ENCODE data around the gene PAPSS2. TPM values are rescaled to one million over a fixed set of nuclear protein-coding genes. Genes with fewer than 3 reads are reported as not detected.
"Not testable (repeated sequence)": the region's sequence is repeated elsewhere in the genome, so short reads cannot be mapped to it uniquely, and the experiment has no call there.

The PAPSS2 gene
- total and polyA plus RNA-seq, 9 donors: 18.0 to 102 (median 42.5) TPM

- Histone ChIP-seq H3K27me3 (no peaks in the 10 kb centered on the region), H3K36me3 (no peaks in the 10 kb centered on the region), H3K27ac (no peak overlapping the region), H3K4me1 (ENCODE audit: insufficient read depth) (no peaks in the 10 kb centered on the region), H3K9me3 (no peaks in the 10 kb centered on the region), H3K4me3 (no peak overlapping the region)
- no peak for TF ChIP-seq CTCF (IDR thresholded peaks at IDR 0.05)
- no peak for TF ChIP-seq POLR2A (IDR thresholded peaks at IDR 0.05)
- no peak for TF ChIP-seq EP300 (IDR thresholded peaks at IDR 0.05)
- no peak for DNase-seq
- 60 to 74% (median 74%) methylated on average over 3 of the region's 3 CpGs for WGBS, 3 donors
- intact Hi-C loops (cut with DNase I): no loop called here
These were observed 20.2 kb upstream of the PAPSS2 start for GRCh38 chr10:87639493-87639892.

GRCh38 chr10:87640043-87640442 is 19.6 kb upstream of the PAPSS2 start:
- H3K27ac ChIP-seq: no peak overlapping the region
- H3K4me3 ChIP-seq: no peak overlapping the region
- intact Hi-C loops (cut with DNase I): no loop called here
- no peaks in the 10 kb centered on the region for H3K9me3 ChIP-seq
- TF ChIP-seq CTCF (IDR thresholded peaks at IDR 0.05) (no peak), EP300 (IDR thresholded peaks at IDR 0.05) (no peak), POLR2A (IDR thresholded peaks at IDR 0.05) (no peak)
- H3K27me3 ChIP-seq: no peaks in the 10 kb centered on the region
- no peaks in the 10 kb centered on the region for H3K4me1 ChIP-seq (ENCODE audit: insufficient read depth)
- no peaks in the 10 kb centered on the region for H3K36me3 ChIP-seq
- DNase-seq: no peak

- Histone ChIP-seq H3K4me3 (no peak overlapping the region), H3K27me3 (no peaks in the 10 kb centered on the region), H3K36me3 (no peaks in the 10 kb centered on the region), H3K9me3 (no peaks in the 10 kb centered on the region), H3K4me1 (ENCODE audit: insufficient read depth) (no peaks in the 10 kb centered on the region), H3K27ac (no peak overlapping the region)
- intact Hi-C loops (cut with DNase I): no loop called here
- DNase-seq: no peak
- 84 to 87% (median 86%) methylated on average over 11 of the region's 11 CpGs for whole genome bisulfite sequencing, 3 donors
- TF ChIP-seq CTCF (IDR thresholded peaks at IDR 0.05): no peak
- TF ChIP-seq POLR2A (IDR thresholded peaks at IDR 0.05): no peak
- TF ChIP-seq EP300 (IDR thresholded peaks at IDR 0.05): no peak
These were observed 17.2 kb upstream of the PAPSS2 start for GRCh38 chr10:87642486-87642885.

- TF ChIP-seq EP300 (IDR thresholded peaks at IDR 0.05): no peak
- TF ChIP-seq POLR2A (IDR thresholded peaks at IDR 0.05): no peak
- TF ChIP-seq CTCF (IDR thresholded peaks at IDR 0.05): no peak
- no peaks in the 10 kb centered on the region for H3K27me3 ChIP-seq
- H3K36me3 ChIP-seq: no peaks in the 10 kb centered on the region
- H3K27ac ChIP-seq: no peak overlapping the region
- DNase-seq: no peak
- intact Hi-C loops (cut with DNase I): no loop called here
- no peaks in the 10 kb centered on the region for H3K4me1 ChIP-seq (ENCODE audit: insufficient read depth)
- no peaks in the 10 kb centered on the region for H3K9me3 ChIP-seq
- H3K4me3 ChIP-seq: no peak overlapping the region
These were observed 16.7 kb upstream of the PAPSS2 start for GRCh38 chr10:87642988-87643387.

GRCh38 chr10:87643920-87644319 is 15.8 kb upstream of the PAPSS2 start:
- no peak for DNase-seq
- Histone ChIP-seq H3K4me1 (ENCODE audit: insufficient read depth) (no peaks in the 10 kb centered on the region), H3K4me3 (no peak overlapping the region), H3K27me3 (no peaks in the 10 kb centered on the region), H3K27ac (no peak overlapping the region), H3K36me3 (no peaks in the 10 kb centered on the region), H3K9me3 (no peaks in the 10 kb centered on the region)
- TF ChIP-seq POLR2A (IDR thresholded peaks at IDR 0.05) (no peak), CTCF (IDR thresholded peaks at IDR 0.05) (no peak), EP300 (IDR thresholded peaks at IDR 0.05) (no peak)
- 86 to 88% (median 86%) methylated on average over 3 of the region's 3 CpGs for WGBS, 3 donors
- intact Hi-C loops (cut with DNase I): no loop called here

- H3K9me3 ChIP-seq; intact Hi-C loops (cut with DNase I); DNase-seq; H3K27me3 ChIP-seq; H3K27ac ChIP-seq; H3K4me1 ChIP-seq (ENCODE audit: insufficient read depth); H3K4me3 ChIP-seq; H3K36me3 ChIP-seq: not testable (repeated sequence)
- 85 to 87% (median 86%) methylated on average over 3 of the region's 3 CpGs for WGBS, 3 donors
These were observed 15.2 kb upstream of the PAPSS2 start for GRCh38 chr10:87644500-87644899.

Data from ovary (tissue), 9 donors.